H1 (cell line): ENCODE results near the gene RER1. TPM values are rescaled to one million over a fixed set of nuclear protein-coding genes. Genes with fewer than 3 reads are reported as not detected.

Experiments
- BCL11A ChIP-seq, 2 experiments: IDR thresholded peaks; one replicate each; pipeline ENCODE4 v1.6.1; 2011; ENCODE audit warnings: low read depth in 2 of 2, low read length in 2 of 2, mild to moderate bottlenecking in 2 of 2
- CHD1 ChIP-seq: IDR thresholded peaks from 2 replicates; pipeline ENCODE4 v1.6.1; 2012; ENCODE audit warnings: low read depth, low read length, improper control_type of control experiment
- polyA plus RNA-seq, 7 experiments: library from polyadenylated mRNA; depleted of rRNA in 3 of 7; stranded (reverse) in 5 of 7; unstranded in 2 of 7; fragments of >200 nt in 5 of 7; fragments of 200-250 nt in 2 of 7; gene quantifications; 1 replicate in 5 of 7; 2 replicates in 1 of 7; 4 replicates in 1 of 7; pipeline versions ENCODE4 v1.2.1 to v1.2.3, GENCODE V29; 2011 to 2013; ENCODE audit warnings: missing spikeins in 2 of 7, mixed read lengths in 2 of 7
- total RNA-seq: library from RNA; stranded (reverse); fragmentation: NEBNext Ultra II Directional; extraction: Animal tissue kit (Norgen Biotek cat#: 25700); gene quantifications from 2 replicates; pipeline ENCODE4 v1.2.1, GENCODE V29; 2021

RER1 gene
- total and polyA plus RNA-seq, 2 of the 8 experiments (the other 6 are each of a cell fraction or from before 2014, with no cell fraction given) = 102 to 134 TPM

- TF ChIP-seq CHD1 (no peak), BCL11A (IDR thresholded peaks at IDR 0.05; ENCODE audit: low read depth in 2 of 2, low read length in 2 of 2) (no peak)
Measured at GRCh38 chr1:2446861-2447260, 55.2 kb downstream of the RER1 start (continued).
